Calu3 (cell line): Measurements from ENCODE around the gene SLC6A19. TPM values are rescaled to one million over a fixed set of nuclear protein-coding genes. Genes with fewer than 3 reads are reported as not detected.

Experiments
- BruUV-seq: library from RNA; stranded (reverse); fragments of 400-500 nt; replicated peaks from 2 replicates; lab custom pipeline; 2021; lab: Mats Ljungman, UMichigan
- CTCF ChIA-PET: fragments of 300-600 bp; sonication (Branson Sonifier 250); formaldehyde crosslinking; loops from one replicate; lab custom pipeline; 2022; ENCODE audit warnings: antibody characterized with exemption; lab: Charles Lee
- DNase-seq: peaks from one replicate; pipeline ENCODE4 v3.0.0; 2022
- H3K27ac Mint-ChIP-seq: one replicate; pipeline ENCODE4 v1.8.0; 2022; ENCODE audit warnings: mixed read lengths; ENCODE audit not compliant: unreplicated experiment
- H3K27me3 Mint-ChIP-seq: one replicate; pipeline ENCODE4 v1.8.0; 2022; ENCODE audit warnings: mixed read lengths; ENCODE audit not compliant: unreplicated experiment
- H3K36me3 Mint-ChIP-seq: one replicate; pipeline ENCODE4 v1.8.0; 2022; ENCODE audit warnings: mild to moderate bottlenecking, moderate library complexity, mixed read lengths; ENCODE audit not compliant: insufficient read depth, unreplicated experiment
- H3K4me1 Mint-ChIP-seq: one replicate; pipeline ENCODE4 v1.8.0; 2022; ENCODE audit warnings: mild to moderate bottlenecking, low read depth, mixed read lengths; ENCODE audit not compliant: unreplicated experiment
- H3K4me3 Mint-ChIP-seq: one replicate; pipeline ENCODE4 v1.8.0; 2022; ENCODE audit warnings: mild to moderate bottlenecking, low read depth, moderate library complexity, mixed read lengths; ENCODE audit not compliant: unreplicated experiment
- H3K9me3 Mint-ChIP-seq: one replicate; pipeline ENCODE4 v1.8.0; 2022; ENCODE audit warnings: low read depth, mixed read lengths; ENCODE audit not compliant: unreplicated experiment
- CTCF ChIP-seq: fragments of 200-600 bp; IDR thresholded peaks from one replicate; pipeline ENCODE4 v1.8.0; 2022; ENCODE audit warnings: antibody characterized with exemption; ENCODE audit not compliant: unreplicated experiment
- intact Hi-C: fragments of 100-400 bp; cut with micrococcal nuclease; formaldehyde crosslinking; loops from one replicate; pipeline ENCODE4 v1.10.0; 2022; ENCODE audit not compliant: unreplicated experiment
- total RNA-seq: library from RNA; stranded (reverse); gene quantifications from 2 replicates; pipeline ENCODE4 v1.2.3, GENCODE V29; 2022

Gene SLC6A19
- total RNA-seq, 1 experiment from 2014 or later: not detected

GRCh38 chr5:1158647-1159340 is 42.6 kb upstream of the SLC6A19 start:
- H3K4me3 Mint-ChIP-seq: no peak overlapping the region
- intact Hi-C loops: no loop called here
- H3K9me3 Mint-ChIP-seq: peaks cover 8% of the 10 kb centered on the region
- H3K27me3 Mint-ChIP-seq: peaks cover 37% of the 10 kb centered on the region
- no peak for DNase-seq
- no peak for TF ChIP-seq CTCF
- peaks cover 15% of the 10 kb centered on the region for H3K36me3 Mint-ChIP-seq
- H3K27ac Mint-ChIP-seq: no peak overlapping the region
- no TSS peak for BruUV-seq
- CTCF ChIA-PET: no interaction called here
- H3K4me1 Mint-ChIP-seq: peaks cover 40% of the 10 kb centered on the region

GRCh38 chr5:1159341-1159675 is 42.1 kb upstream of the SLC6A19 start:
- CTCF ChIA-PET: no interaction called here
- intact Hi-C loops: no loop called here
- BruUV-seq: no TSS peak
- H3K4me3 Mint-ChIP-seq: no peak overlapping the region
- H3K9me3 Mint-ChIP-seq: peaks cover 8% of the 10 kb centered on the region
- H3K27me3 Mint-ChIP-seq: peaks cover 32% of the 10 kb centered on the region
- no peak overlapping the region for H3K27ac Mint-ChIP-seq
- no peak for TF ChIP-seq CTCF
- H3K36me3 Mint-ChIP-seq: peaks cover 15% of the 10 kb centered on the region
- DNase-seq: no peak
- H3K4me1 Mint-ChIP-seq: peaks cover 34% of the 10 kb centered on the region

- Mint-ChIP-seq H3K9me3 (peaks cover 8% of the 10 kb centered on the region), H3K27me3 (peaks cover 26% of the 10 kb centered on the region), H3K27ac (peak overlapping the region; percentile 50), H3K36me3 (peaks cover 15% of the 10 kb centered on the region), H3K4me3 (no peak overlapping the region), H3K4me1 (peaks cover 37% of the 10 kb centered on the region)
- intact Hi-C loops: loop anchor here (5.0 kb wide), 1 partner anchor 33 kb away; no protein-coding TSS in a partner anchor
- CTCF ChIA-PET: interaction anchor here (1.1 kb wide), 1 partner anchor 15 kb away, joined by 3 read pairs; no protein-coding TSS in a partner anchor
- DNase-seq: no peak
- TF ChIP-seq CTCF: no peak
- BruUV-seq: no TSS peak
Measured at GRCh38 chr5:1159774-1160406, 41.5 kb upstream of the SLC6A19 start.

GRCh38 chr5:1161108-1161832 is 40.1 kb upstream of the SLC6A19 start:
- intact Hi-C loops: loop anchor here (5.0 kb wide), 1 partner anchor 34 kb away; no protein-coding TSS in a partner anchor
- Mint-ChIP-seq H3K4me1 (peaks cover 40% of the 10 kb centered on the region), H3K9me3 (peaks cover 8% of the 10 kb centered on the region), H3K27me3 (peaks cover 32% of the 10 kb centered on the region), H3K27ac (peak overlapping the region; percentile 37), H3K4me3 (peak overlapping the region; percentile 7), H3K36me3 (peaks cover 15% of the 10 kb centered on the region)
- TF ChIP-seq CTCF: no peak
- no TSS peak for BruUV-seq
- DNase-seq: peak; percentile 94
- CTCF ChIA-PET: interaction anchor here (1.0 to 1.8 kb wide), 7 partner anchors 13 to 150 kb away, joined by 3 to 10 read pairs (median 4); no protein-coding TSS in a partner anchor
